Measurements from ENCODE around the gene RNF115.

The RNF115 gene

GRCh38 chr1:145788580-145788979, 35.3 kb downstream of the RNF115 start:
- no peak for TF ChIP-seq CTCF (conservative IDR thresholded peaks at IDR 0.05; ENCODE audit: low read depth, low read length)
- no peak overlapping the region for H3K4me3 ChIP-seq (ENCODE audit: low read depth, low read length)
- DNase-seq (ENCODE audit: low read depth) = no peak

- no peak for TF ChIP-seq CTCF (conservative IDR thresholded peaks at IDR 0.05; ENCODE audit: low read depth, low read length)
- no peak overlapping the region for H3K4me3 ChIP-seq (ENCODE audit: low read depth, low read length)
- DNase-seq (ENCODE audit: low read depth) = no peak
These were observed 37.6 kb downstream of the RNF115 start for GRCh38 chr1:145786271-145786670.

- TF ChIP-seq CTCF (conservative IDR thresholded peaks at IDR 0.05; ENCODE audit: low read depth, low read length) = no peak
- peak; percentile 42 for DNase-seq (ENCODE audit: low read depth)
- H3K4me3 ChIP-seq (ENCODE audit: low read depth, low read length) = no peak overlapping the region
These were observed 38.3 kb downstream of the RNF115 start for GRCh38 chr1:145785547-145785946.

- TF ChIP-seq CTCF (conservative IDR thresholded peaks at IDR 0.05; ENCODE audit: low read depth, low read length) = no peak
- no peak for DNase-seq (ENCODE audit: low read depth)
- H3K4me3 ChIP-seq (ENCODE audit: low read depth, low read length) = no peak overlapping the region
These were observed 39.5 kb downstream of the RNF115 start for GRCh38 chr1:145784409-145784808.

- peak; percentile 94 for DNase-seq (ENCODE audit: low read depth)
- no peak for TF ChIP-seq CTCF (conservative IDR thresholded peaks at IDR 0.05; ENCODE audit: low read depth, low read length)
- no peak overlapping the region for H3K4me3 ChIP-seq (ENCODE audit: low read depth, low read length)
These were observed 41.4 kb downstream of the RNF115 start for GRCh38 chr1:145782272-145783099.

- H3K4me3 ChIP-seq (ENCODE audit: low read depth, low read length) = no peak overlapping the region
- DNase-seq (ENCODE audit: low read depth) = no peak
- TF ChIP-seq CTCF (conservative IDR thresholded peaks at IDR 0.05; ENCODE audit: low read depth, low read length) = no peak
These were observed 45.8 kb downstream of the RNF115 start for GRCh38 chr1:145778146-145778540.
